Measurements from ENCODE around the gene PLRG1. TPM values are rescaled to one million over a fixed set of nuclear protein-coding genes. Genes with fewer than 3 reads are reported as not detected.

The PLRG1 gene
- polyA plus RNA-seq, 1 donor from 2014 or later = 133 TPM

DNA sequence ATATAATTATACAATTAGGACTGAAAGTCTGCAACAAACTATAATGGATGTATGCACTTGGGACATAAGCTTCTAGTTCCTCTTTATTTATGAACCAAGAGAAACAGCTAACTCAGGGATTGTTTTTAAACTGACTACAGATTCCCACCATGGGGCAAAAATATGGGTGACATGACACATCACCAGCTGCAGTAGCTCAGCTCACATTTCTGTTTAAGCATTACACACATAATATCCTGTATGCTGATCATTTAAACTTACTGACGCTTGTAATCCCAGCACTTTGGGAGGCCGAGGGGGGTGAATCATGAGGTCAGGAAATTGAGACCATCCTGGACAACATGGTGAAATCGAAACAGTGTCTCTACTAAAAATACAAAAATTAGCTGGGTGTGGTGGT, 24.1 kb upstream of the PLRG1 start:
- Histone ChIP-seq H3F3A (ENCODE audit: insufficient read depth, low read length, poor library complexity, severe bottlenecking) (no peaks in the 10 kb centered on the region), H3K79me2 (replicated peaks; ENCODE audit: insufficient read depth, low read length) (no peaks in the 10 kb centered on the region), H2AFZ (ENCODE audit: low read depth, low read length) (no peak overlapping the region), H3K9ac (ENCODE audit: low read length) (no peak overlapping the region), H3K36me3 (ENCODE audit: insufficient read depth, low read length) (no peaks in the 10 kb centered on the region), H3K27ac (ENCODE audit: low read length) (no peak overlapping the region), H3K4me3 (ENCODE audit: low read length) (no peak overlapping the region), H4K20me1 (ENCODE audit: insufficient read depth) (no peaks in the 10 kb centered on the region), H3K27me3 (ENCODE audit: insufficient read depth, low read depth, low read length) (no peaks in the 10 kb centered on the region), H3K9me2 (ENCODE audit: insufficient read depth, low read length) (no peaks in the 10 kb centered on the region), H3K9me3 (ENCODE audit: low read length) (no peaks in the 10 kb centered on the region), H3K4me2 (ENCODE audit: low read length) (no peak overlapping the region)
- TF ChIP-seq MXI1 (conservative IDR thresholded peaks at IDR 0.05; ENCODE audit: poor library complexity, severe bottlenecking) (no peak), REST (IDR thresholded peaks at IDR 0.05; ENCODE audit: borderline replicate concordance) (no peak), RAD21 (conservative IDR thresholded peaks at IDR 0.05) (no peak), SMC3 (conservative IDR thresholded peaks at IDR 0.05; ENCODE audit: poor library complexity) (no peak), EZH2 (IDR thresholded peaks at IDR 0.05; ENCODE audit: borderline replicate concordance, insufficient read depth, low read length, poor library complexity, severe bottlenecking) (no peak), TAF1 (IDR thresholded peaks at IDR 0.05; ENCODE audit: low read depth) (no peak), EP300 (conservative IDR thresholded peaks at IDR 0.05; ENCODE audit: poor library complexity, severe bottlenecking) (no peak), POLR2AphosphoS5 (IDR thresholded peaks at IDR 0.05) (no peak)
- TF ChIP-seq, protein P1, sequence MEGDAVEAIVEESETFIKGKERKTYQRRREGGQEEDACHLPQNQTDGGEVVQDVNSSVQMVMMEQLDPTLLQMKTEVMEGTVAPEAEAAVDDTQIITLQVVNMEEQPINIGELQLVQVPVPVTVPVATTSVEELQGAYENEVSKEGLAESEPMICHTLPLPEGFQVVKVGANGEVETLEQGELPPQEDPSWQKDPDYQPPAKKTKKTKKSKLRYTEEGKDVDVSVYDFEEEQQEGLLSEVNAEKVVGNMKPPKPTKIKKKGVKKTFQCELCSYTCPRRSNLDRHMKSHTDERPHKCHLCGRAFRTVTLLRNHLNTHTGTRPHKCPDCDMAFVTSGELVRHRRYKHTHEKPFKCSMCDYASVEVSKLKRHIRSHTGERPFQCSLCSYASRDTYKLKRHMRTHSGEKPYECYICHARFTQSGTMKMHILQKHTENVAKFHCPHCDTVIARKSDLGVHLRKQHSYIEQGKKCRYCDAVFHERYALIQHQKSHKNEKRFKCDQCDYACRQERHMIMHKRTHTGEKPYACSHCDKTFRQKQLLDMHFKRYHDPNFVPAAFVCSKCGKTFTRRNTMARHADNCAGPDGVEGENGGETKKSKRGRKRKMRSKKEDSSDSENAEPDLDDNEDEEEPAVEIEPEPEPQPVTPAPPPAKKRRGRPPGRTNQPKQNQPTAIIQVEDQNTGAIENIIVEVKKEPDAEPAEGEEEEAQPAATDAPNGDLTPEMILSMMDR (IDR thresholded peaks at IDR 0.05; ENCODE audit: poor library complexity, severe bottlenecking) = no peak

DNA sequence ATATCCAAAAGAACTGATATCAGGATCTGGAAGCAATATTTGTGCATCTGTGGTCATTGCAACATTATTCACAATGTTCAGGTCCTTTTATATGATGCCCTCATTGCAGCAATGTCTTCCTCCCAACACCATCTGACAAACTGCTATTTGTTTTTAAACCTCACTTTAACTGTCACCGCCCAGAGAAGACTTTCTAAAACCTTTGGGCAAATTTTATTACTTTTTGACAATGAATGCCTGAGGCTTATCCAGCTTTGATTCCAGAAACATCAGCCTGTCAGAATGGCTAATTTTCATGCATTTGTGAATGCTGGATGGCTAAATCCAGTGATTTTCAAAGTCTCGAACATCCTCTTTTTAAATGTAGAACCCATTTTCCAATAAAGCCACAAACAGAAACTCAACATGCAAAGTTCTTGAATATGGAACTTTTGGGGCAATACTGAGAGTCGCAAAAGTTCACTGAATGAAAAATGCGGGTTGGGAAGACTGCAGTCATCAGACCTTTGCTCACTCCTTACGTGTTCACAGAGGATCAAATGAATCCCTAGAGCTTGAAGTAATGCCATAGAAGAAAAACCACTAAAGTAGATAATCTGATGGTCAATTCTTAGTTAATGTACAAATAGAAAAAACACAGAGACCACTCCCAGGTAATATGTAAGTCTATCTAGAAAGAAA, 23.1 kb upstream of the PLRG1 start:
- no peak overlapping the region for H2AFZ ChIP-seq (ENCODE audit: low read depth, low read length)
- no peak overlapping the region for H3K27ac ChIP-seq (ENCODE audit: low read length)
- no peaks in the 10 kb centered on the region for H3K9me3 ChIP-seq (ENCODE audit: low read length)
- H3K27me3 ChIP-seq (ENCODE audit: insufficient read depth, low read depth, low read length) = no peaks in the 10 kb centered on the region
- H4K20me1 ChIP-seq (ENCODE audit: insufficient read depth) = no peaks in the 10 kb centered on the region
- H3K79me2 ChIP-seq (replicated peaks; ENCODE audit: insufficient read depth, low read length) = no peaks in the 10 kb centered on the region
- no peaks in the 10 kb centered on the region for H3K9me2 ChIP-seq (ENCODE audit: insufficient read depth, low read length)
- no peaks in the 10 kb centered on the region for H3K36me3 ChIP-seq (ENCODE audit: insufficient read depth, low read length)
- TF ChIP-seq MXI1 (conservative IDR thresholded peaks at IDR 0.05; ENCODE audit: poor library complexity, severe bottlenecking) = no peak
- TF ChIP-seq, protein P1 (IDR thresholded peaks at IDR 0.05; ENCODE audit: poor library complexity, severe bottlenecking) = no peak
- TF ChIP-seq SMC3 (conservative IDR thresholded peaks at IDR 0.05; ENCODE audit: poor library complexity) = no peak
- no peak for TF ChIP-seq RAD21 (conservative IDR thresholded peaks at IDR 0.05)
- no peak for TF ChIP-seq REST (IDR thresholded peaks at IDR 0.05; ENCODE audit: borderline replicate concordance)
- TF ChIP-seq POLR2AphosphoS5 (IDR thresholded peaks at IDR 0.05) = no peak
- no peak overlapping the region for H3K4me3 ChIP-seq (ENCODE audit: low read length)
- H3F3A ChIP-seq (ENCODE audit: insufficient read depth, low read length, poor library complexity, severe bottlenecking) = no peaks in the 10 kb centered on the region
- H3K9ac ChIP-seq (ENCODE audit: low read length) = no peak overlapping the region
- H3K4me2 ChIP-seq (ENCODE audit: low read length) = no peak overlapping the region

Measured in neural cell (in vitro differentiated cells).